ENCODE measurements around the gene SEMA4D. TPM values are rescaled to one million over a fixed set of nuclear protein-coding genes. Genes with fewer than 3 reads are reported as not detected.
A peak's percentile ranks its signal among the peaks of the same experiment; 100 is the strongest.

SEMA4D gene
- total RNA-seq, 2 experiments from 2014 or later, result 159 to 161 TPM

GRCh38 chr9:89417832-89418473 is 80.0 kb downstream of the SEMA4D start:
- POLR2A ChIA-PET, result interaction anchor here (0.8 to 3.0 kb wide), 10 partner anchors 8 to 202 kb away, joined by 3 to 11 read pairs (median 3); no protein-coding TSS in a partner anchor
- Mint-ChIP-seq H3K27ac (peak overlapping the region; percentile 100), H3K4me3 (peak overlapping the region; percentile 58), H3K4me1 (ENCODE audit: low read depth) (peaks cover 91% of the 10 kb centered on the region), H3K36me3 (peaks cover 51% of the 10 kb centered on the region), H3K27me3 (no peaks in the 10 kb centered on the region), H3K9me3 (peaks cover 13% of the 10 kb centered on the region)
- intact Hi-C loops (cut with micrococcal nuclease), result loop anchor here (1.0 to 2.0 kb wide), 2 partner anchors 49 to 283 kb away; no protein-coding TSS in a partner anchor
- DNase-seq, result peak; percentile 52
- CTCF ChIA-PET, result interaction anchor here (0.9 to 3.3 kb wide), 6 partner anchors 8 to 131 kb away, joined by 3 to 22 read pairs (median 8); no protein-coding TSS in a partner anchor

GRCh38 chr9:89414670-89415324 is 83.1 kb downstream of the SEMA4D start:
- no peak overlapping the region for H3K4me3 Mint-ChIP-seq
- no peaks in the 10 kb centered on the region for H3K27me3 Mint-ChIP-seq
- CTCF ChIA-PET, result interaction anchor here (1.0 to 1.1 kb wide), 3 partner anchors 9 to 134 kb away, joined by 3 to 5 read pairs (median 4); no protein-coding TSS in a partner anchor
- H3K36me3 Mint-ChIP-seq, result peaks cover 65% of the 10 kb centered on the region
- peaks cover 21% of the 10 kb centered on the region for H3K9me3 Mint-ChIP-seq
- H3K27ac Mint-ChIP-seq, result peak overlapping the region; percentile 46
- intact Hi-C loops (cut with micrococcal nuclease), result loop anchor here (5.0 kb wide), 1 partner anchor 37 kb away; no protein-coding TSS in a partner anchor
- POLR2A ChIA-PET, result no interaction called here
- H3K4me1 Mint-ChIP-seq (ENCODE audit: low read depth), result peaks cover 91% of the 10 kb centered on the region
- no peak for DNase-seq

- H3K36me3 Mint-ChIP-seq, result peaks cover 68% of the 10 kb centered on the region
- no peak overlapping the region for H3K4me3 Mint-ChIP-seq
- H3K27me3 Mint-ChIP-seq, result no peaks in the 10 kb centered on the region
- no peak for DNase-seq
- ChIA-PET POLR2A (no interaction called here), CTCF (interaction anchor here (1.0 to 1.1 kb wide), 2 partner anchors 10 to 15 kb away, joined by 3 to 4 read pairs; no protein-coding TSS in a partner anchor)
- peak overlapping the region; percentile 21 for H3K27ac Mint-ChIP-seq
- peaks cover 91% of the 10 kb centered on the region for H3K4me1 Mint-ChIP-seq (ENCODE audit: low read depth)
- intact Hi-C loops (cut with micrococcal nuclease), result loop anchor here (5.0 kb wide), 1 partner anchor 37 kb away; no protein-coding TSS in a partner anchor
- peaks cover 21% of the 10 kb centered on the region for H3K9me3 Mint-ChIP-seq
Observed at GRCh38 chr9:89413963-89414638, 83.8 kb downstream of the SEMA4D start.

- no peak for DNase-seq
- H3K27me3 Mint-ChIP-seq, result no peaks in the 10 kb centered on the region
- ChIA-PET CTCF (interaction anchor here (3.4 kb wide), 1 partner anchor 137 kb away, joined by 87 read pairs; no protein-coding TSS in a partner anchor), POLR2A (no interaction called here)
- no peak overlapping the region for H3K4me3 Mint-ChIP-seq
- intact Hi-C loops (cut with micrococcal nuclease), result loop anchor here (5.0 kb wide), 1 partner anchor 36 kb away; no protein-coding TSS in a partner anchor
- peak overlapping the region; percentile 91 for H3K27ac Mint-ChIP-seq
- H3K9me3 Mint-ChIP-seq, result peaks cover 21% of the 10 kb centered on the region
- H3K36me3 Mint-ChIP-seq, result peaks cover 73% of the 10 kb centered on the region
- H3K4me1 Mint-ChIP-seq (ENCODE audit: low read depth), result peaks cover 91% of the 10 kb centered on the region
Observed at GRCh38 chr9:89412951-89413350, 85.0 kb downstream of the SEMA4D start.

- Mint-ChIP-seq H3K4me1 (ENCODE audit: low read depth) (peaks cover 90% of the 10 kb centered on the region), H3K4me3 (no peak overlapping the region), H3K36me3 (peaks cover 74% of the 10 kb centered on the region), H3K27me3 (no peaks in the 10 kb centered on the region), H3K27ac (peak overlapping the region; percentile 91), H3K9me3 (peaks cover 23% of the 10 kb centered on the region)
- DNase-seq, result no peak
- ChIA-PET CTCF (interaction anchor here (3.4 kb wide), 1 partner anchor 137 kb away, joined by 87 read pairs; no protein-coding TSS in a partner anchor), POLR2A (no interaction called here)
- intact Hi-C loops (cut with micrococcal nuclease), result loop anchor here (5.0 kb wide), 1 partner anchor 35 kb away; no protein-coding TSS in a partner anchor
Observed at GRCh38 chr9:89412541-89412940, 85.4 kb downstream of the SEMA4D start.

GRCh38 chr9:89411759-89412158 is 86.2 kb downstream of the SEMA4D start:
- DNase-seq, result no peak
- Mint-ChIP-seq H3K9me3 (peaks cover 18% of the 10 kb centered on the region), H3K27ac (peak overlapping the region; percentile 91), H3K4me3 (no peak overlapping the region), H3K36me3 (peaks cover 68% of the 10 kb centered on the region), H3K4me1 (ENCODE audit: low read depth) (peaks cover 89% of the 10 kb centered on the region), H3K27me3 (no peaks in the 10 kb centered on the region)
- POLR2A ChIA-PET, result no interaction called here
- CTCF ChIA-PET, result interaction anchor here (0.8 to 3.4 kb wide), 4 partner anchors 18 to 138 kb away, joined by 3 to 87 read pairs (median 19); no protein-coding TSS in a partner anchor
- intact Hi-C loops (cut with micrococcal nuclease), result loop anchor here (5.0 kb wide), 1 partner anchor 34 kb away; no protein-coding TSS in a partner anchor

GRCh38 chr9:89410641-89411350 is 87.1 kb downstream of the SEMA4D start:
- H3K4me1 Mint-ChIP-seq (ENCODE audit: low read depth), result peaks cover 91% of the 10 kb centered on the region
- intact Hi-C loops (cut with micrococcal nuclease), result loop anchor here (1.0 to 5.0 kb wide), 8 partner anchors 10 to 139 kb away; no protein-coding TSS in a partner anchor
- peak overlapping the region; percentile 70 for H3K4me3 Mint-ChIP-seq
- peaks cover 65% of the 10 kb centered on the region for H3K36me3 Mint-ChIP-seq
- CTCF ChIA-PET, result interaction anchor here (0.6 to 3.4 kb wide), 34 partner anchors 8 to 193 kb away, joined by 3 to 87 read pairs (median 5); partner anchors contain the start of gene SECISBP2
- peak overlapping the region; percentile 91 for H3K27ac Mint-ChIP-seq
- POLR2A ChIA-PET, result interaction anchor here (0.8 to 1.9 kb wide), 21 partner anchors 9 to 138 kb away, joined by 3 to 17 read pairs (median 3); no protein-coding TSS in a partner anchor
- peak; percentile 86 for DNase-seq
- H3K27me3 Mint-ChIP-seq, result no peaks in the 10 kb centered on the region
- H3K9me3 Mint-ChIP-seq, result peaks cover 15% of the 10 kb centered on the region

GRCh38 chr9:89410022-89410421 is 87.9 kb downstream of the SEMA4D start:
- Mint-ChIP-seq H3K9me3 (peaks cover 15% of the 10 kb centered on the region), H3K36me3 (peaks cover 63% of the 10 kb centered on the region), H3K27ac (peak overlapping the region; percentile 91), H3K4me3 (peak overlapping the region; percentile 70), H3K27me3 (no peaks in the 10 kb centered on the region), H3K4me1 (ENCODE audit: low read depth) (peaks cover 88% of the 10 kb centered on the region)
- POLR2A ChIA-PET, result interaction anchor here (0.8 to 1.9 kb wide), 20 partner anchors 10 to 139 kb away, joined by 3 to 17 read pairs (median 3); no protein-coding TSS in a partner anchor
- DNase-seq, result peak; percentile 44
- CTCF ChIA-PET, result interaction anchor here (0.6 to 3.4 kb wide), 34 partner anchors 8 to 193 kb away, joined by 3 to 87 read pairs (median 5); partner anchors contain the start of gene SECISBP2
- intact Hi-C loops (cut with micrococcal nuclease), result loop anchor here (1.0 to 5.0 kb wide), 8 partner anchors 10 to 139 kb away; no protein-coding TSS in a partner anchor

- H3K4me1 Mint-ChIP-seq (ENCODE audit: low read depth), result peaks cover 85% of the 10 kb centered on the region
- intact Hi-C loops (cut with micrococcal nuclease), result no loop called here
- DNase-seq, result no peak
- CTCF ChIA-PET, result interaction anchor here (1.4 to 3.4 kb wide), 12 partner anchors 9 to 140 kb away, joined by 5 to 87 read pairs (median 14); no protein-coding TSS in a partner anchor
- H3K27me3 Mint-ChIP-seq, result no peaks in the 10 kb centered on the region
- peak overlapping the region; percentile 91 for H3K27ac Mint-ChIP-seq
- peaks cover 15% of the 10 kb centered on the region for H3K9me3 Mint-ChIP-seq
- peak overlapping the region; percentile 64 for H3K4me3 Mint-ChIP-seq
- POLR2A ChIA-PET, result interaction anchor here (0.8 to 2.2 kb wide), 7 partner anchors 8 to 139 kb away, joined by 3 to 17 read pairs (median 6); no protein-coding TSS in a partner anchor
- peaks cover 65% of the 10 kb centered on the region for H3K36me3 Mint-ChIP-seq
Observed at GRCh38 chr9:89409466-89409865, 88.4 kb downstream of the SEMA4D start.

GRCh38 chr9:89408628-89409101 is 89.2 kb downstream of the SEMA4D start:
- no peaks in the 10 kb centered on the region for H3K27me3 Mint-ChIP-seq
- peaks cover 15% of the 10 kb centered on the region for H3K9me3 Mint-ChIP-seq
- H3K27ac Mint-ChIP-seq, result peak overlapping the region; percentile 91
- intact Hi-C loops (cut with micrococcal nuclease), result no loop called here
- ChIA-PET POLR2A (interaction anchor here (0.8 to 2.2 kb wide), 3 partner anchors 9 to 140 kb away, joined by 3 to 6 read pairs (median 4); no protein-coding TSS in a partner anchor), CTCF (interaction anchor here (0.8 to 2.2 kb wide), 3 partner anchors 20 to 140 kb away, joined by 4 to 29 read pairs (median 4); no protein-coding TSS in a partner anchor)
- DNase-seq, result peak; percentile 81
- H3K4me3 Mint-ChIP-seq, result peak overlapping the region; percentile 64
- H3K4me1 Mint-ChIP-seq (ENCODE audit: low read depth), result peaks cover 79% of the 10 kb centered on the region
- H3K36me3 Mint-ChIP-seq, result peaks cover 66% of the 10 kb centered on the region

Data from activated CD4-positive, alpha-beta memory T cell treated with anti-CD3 and anti-CD28 coated beads for 36 hours (primary cell).